Measurements from ENCODE around the gene PRMT7.

GRCh38 chr16:68369697-68370580, 59.1 kb downstream of the PRMT7 start:
- TF ChIP-seq CTCF (IDR thresholded peaks at IDR 0.05; ENCODE audit: insufficient read depth, low read depth, low read length) (no peak), EZH2 (IDR thresholded peaks at IDR 0.05; ENCODE audit: insufficient read depth, low read length) (no peak)

Data from astrocyte (in vitro differentiated cells and primary cell).